Measurements from ENCODE around the gene VEZT. TPM values are rescaled to one million over a fixed set of nuclear protein-coding genes. Genes with fewer than 3 reads are reported as not detected.
"Not testable (repeated sequence)": the region's sequence is repeated elsewhere in the genome, so short reads cannot be mapped to it uniquely, and the experiment has no call there.

Gene VEZT
- total RNA-seq, 3 donors from 2014 or later: 58.4 to 72.8 (median 61.6) TPM

- Histone ChIP-seq H3K4me1 (ENCODE audit: low read depth) (peaks cover 4% of the 10 kb centered on the region), H3K36me3 (ENCODE audit: low read depth) (no peaks in the 10 kb centered on the region), H3K9me3 (no peaks in the 10 kb centered on the region), H3K4me3 (no peak overlapping the region)
- ATAC-seq (no peak), DNase-seq (no peak)
- intact Hi-C loops (cut with DNase I, micrococcal nuclease): no loop called here
- TF ChIP-seq CTCF (IDR thresholded peaks at IDR 0.05): no peak
Measured at GRCh38 chr12:95229636-95230035, 12.0 kb downstream of the VEZT start.

GRCh38 chr12:95230313-95230712, 12.7 kb downstream of the VEZT start:
- Histone ChIP-seq H3K9me3 (no peaks in the 10 kb centered on the region), H3K4me3 (no peak overlapping the region), H3K36me3 (ENCODE audit: low read depth) (no peaks in the 10 kb centered on the region), H3K4me1 (ENCODE audit: low read depth) (peaks cover 4% of the 10 kb centered on the region)
- DNase-seq (no peak), ATAC-seq (no peak)
- intact Hi-C loops (cut with DNase I, micrococcal nuclease): no loop called here
- TF ChIP-seq CTCF (IDR thresholded peaks at IDR 0.05): no peak

- H3K4me1 ChIP-seq (ENCODE audit: low read depth): peaks cover 4% of the 10 kb centered on the region
- ATAC-seq (no peak), DNase-seq (no peak)
- H3K9me3 ChIP-seq: no peaks in the 10 kb centered on the region
- intact Hi-C loops (cut with DNase I, micrococcal nuclease): no loop called here
- no peak overlapping the region for H3K4me3 ChIP-seq
- TF ChIP-seq CTCF (IDR thresholded peaks at IDR 0.05): no peak
- H3K36me3 ChIP-seq (ENCODE audit: low read depth): no peaks in the 10 kb centered on the region
Measured at GRCh38 chr12:95231190-95231589, 13.6 kb downstream of the VEZT start.

- intact Hi-C loops (cut with DNase I, micrococcal nuclease); ATAC-seq: not testable (repeated sequence)
Measured at GRCh38 chr12:95234187-95234586, 16.6 kb downstream of the VEZT start.

GRCh38 chr12:95235621-95236020, 18.0 kb downstream of the VEZT start:
- H3K4me1 ChIP-seq (ENCODE audit: low read depth); ATAC-seq; DNase-seq; H3K4me3 ChIP-seq; H3K9me3 ChIP-seq; intact Hi-C loops (cut with DNase I, micrococcal nuclease); H3K36me3 ChIP-seq (ENCODE audit: low read depth): not testable (repeated sequence)

More at GRCh38 chr12:95234187-95234586, 16.6 kb downstream of the VEZT start:
- not testable (repeated sequence) for H3K9me3 ChIP-seq; H3K4me1 ChIP-seq (ENCODE audit: low read depth); H3K36me3 ChIP-seq (ENCODE audit: low read depth); H3K4me3 ChIP-seq; DNase-seq

- DNase-seq: no peak
- TF ChIP-seq CTCF (IDR thresholded peaks at IDR 0.05): no peak
- intact Hi-C loops (cut with DNase I, micrococcal nuclease): no loop called here
- no peak overlapping the region for H3K4me3 ChIP-seq
- H3K4me1 ChIP-seq (ENCODE audit: low read depth): no peaks in the 10 kb centered on the region
- H3K36me3 ChIP-seq (ENCODE audit: low read depth): no peaks in the 10 kb centered on the region
- ATAC-seq: no peak
- no peaks in the 10 kb centered on the region for H3K9me3 ChIP-seq
Measured at GRCh38 chr12:95237315-95237714, 19.7 kb downstream of the VEZT start.

- ATAC-seq (no peak), DNase-seq (no peak)
- TF ChIP-seq CTCF (IDR thresholded peaks at IDR 0.05): no peak
- H3K4me1 ChIP-seq (ENCODE audit: low read depth): no peaks in the 10 kb centered on the region
- H3K36me3 ChIP-seq (ENCODE audit: low read depth): no peaks in the 10 kb centered on the region
- H3K4me3 ChIP-seq: no peak overlapping the region
- intact Hi-C loops (cut with DNase I, micrococcal nuclease): no loop called here
- H3K9me3 ChIP-seq: no peaks in the 10 kb centered on the region
Measured at GRCh38 chr12:95238150-95238549, 20.5 kb downstream of the VEZT start.

Measured in mucosa of descending colon (tissue), 3 donors.